Right lobe of liver (tissue), 4 donors: Measurements from ENCODE around the gene DENND1B.

Experiments
- CTCF ChIP-seq, 4 donors: fragments of 200-600 bp in 3 of 4; fragments of 450-650 bp in 1 of 4; IDR thresholded peaks; one replicate each; pipeline versions ENCODE4 v1.5.1 to v1.8.0; 2016 to 2022; ENCODE audit warnings: antibody characterized with exemption in 4 of 4, mild to moderate bottlenecking in 2 of 4
- POLR2A ChIP-seq: fragments of 450-650 bp; IDR thresholded peaks from one replicate; pipeline ENCODE4 v1.6.1; 2017; ENCODE audit warnings: antibody characterized with exemption, mild to moderate bottlenecking
- donor health status: DM: no; HTN: no; CAD: no.
- donor health status: DM: no; HTN: no; CAD: no.
- donor health status: DM: no; HTN: yes; CAD: no.

GRCh38 chr1:197621761-197622160 is 153.5 kb downstream of the DENND1B start:
- no peak for TF ChIP-seq CTCF (IDR thresholded peaks at IDR 0.05)
- TF ChIP-seq POLR2A = no peak
